Stimulated activated CD4-positive, alpha-beta T cell treated with anti-CD3 and anti-CD28 coated beads, Interleukin-4, amount 100 ng/mL, for 1 hour (primary cell): Measurements from ENCODE around the gene DRAXIN.

Experiments used
- DNase-seq: peaks from one replicate; pipeline ENCODE4 v3.0.0-alpha.2; 2020

Gene DRAXIN

DNA sequence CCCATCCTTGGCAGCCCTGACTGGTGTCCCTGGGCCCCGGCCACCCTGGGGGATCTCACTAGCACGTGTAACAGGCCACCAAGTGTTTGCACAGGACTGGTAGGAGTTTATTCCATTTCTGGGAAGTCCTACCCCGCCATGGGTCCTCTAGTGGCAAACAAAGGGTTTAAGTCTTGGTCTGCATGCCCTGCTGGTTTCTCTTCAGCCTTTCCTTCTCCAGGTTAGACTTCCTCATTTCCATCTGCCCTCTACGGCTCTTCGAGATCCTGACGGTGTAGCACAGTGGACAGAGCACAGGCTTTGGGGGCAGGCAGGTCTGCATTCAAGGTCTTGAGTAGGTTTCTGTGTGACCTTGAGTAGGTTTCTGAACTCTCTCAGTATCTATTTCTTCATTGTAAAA is 47.3 kb downstream of the DRAXIN start:
- no peak for DNase-seq

- no peak for DNase-seq
Measured at GRCh38 chr1:11740258-11741192, 49.0 kb downstream of the DRAXIN start.

- DNase-seq, result no peak
Measured at GRCh38 chr1:11741482-11741881, 50.0 kb downstream of the DRAXIN start.

DNA sequence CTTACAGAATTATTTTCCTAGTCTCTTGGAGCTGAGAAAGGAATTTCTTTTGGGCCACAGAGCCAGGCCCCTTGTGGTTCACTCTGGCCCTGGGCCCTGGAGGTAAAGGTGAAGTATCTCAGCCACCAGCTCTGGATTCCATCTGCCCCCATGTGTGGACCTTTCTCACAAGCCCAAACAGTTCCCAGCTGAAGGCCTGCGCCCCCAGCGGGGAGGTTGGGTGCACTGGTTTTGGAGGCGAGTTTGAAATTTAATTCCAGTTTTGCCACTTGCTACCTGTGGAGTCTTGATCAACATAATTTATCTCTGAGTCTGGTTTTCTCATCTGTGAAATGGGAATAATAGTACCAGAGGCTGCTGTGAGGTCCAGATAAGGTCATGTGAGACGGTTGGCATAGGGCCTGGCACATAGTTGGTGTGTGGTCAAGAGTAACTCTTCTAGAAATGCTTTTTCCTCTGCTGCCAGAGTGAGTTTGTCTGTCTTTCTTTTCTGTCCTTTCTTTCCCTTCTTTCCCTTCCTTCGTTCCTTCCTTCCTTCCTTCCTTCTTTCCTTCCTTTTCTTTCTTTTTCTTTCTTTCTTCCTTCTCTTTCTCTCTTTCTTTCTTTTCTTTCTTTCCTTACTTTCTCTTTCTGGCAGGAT is 50.5 kb downstream of the DRAXIN start:
- DNase-seq, result no peak

- DNase-seq, result no peak
Measured at GRCh38 chr1:11744287-11744686, 52.8 kb downstream of the DRAXIN start.

DNA sequence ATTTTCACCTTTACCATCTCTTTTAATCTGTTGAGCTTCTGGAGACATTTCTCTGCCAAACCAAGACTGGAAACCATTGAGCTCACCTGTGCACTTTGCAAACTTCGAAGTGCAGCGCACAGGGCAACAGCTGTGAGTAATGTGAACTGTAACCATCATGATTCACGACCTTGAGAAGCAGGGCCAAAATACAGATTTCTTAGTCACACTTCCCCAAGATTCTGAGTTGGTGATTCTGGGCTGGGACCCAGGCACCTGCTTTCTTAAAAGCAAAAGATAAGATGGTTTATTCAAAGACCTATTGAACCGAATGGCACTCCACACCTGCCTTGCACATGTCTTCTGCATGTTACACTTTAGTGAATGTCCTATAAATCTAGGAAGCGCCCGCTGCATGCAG is 54.6 kb downstream of the DRAXIN start:
- DNase-seq, result no peak

- no peak for DNase-seq
Measured at GRCh38 chr1:11746795-11747487, 55.4 kb downstream of the DRAXIN start.

DNA sequence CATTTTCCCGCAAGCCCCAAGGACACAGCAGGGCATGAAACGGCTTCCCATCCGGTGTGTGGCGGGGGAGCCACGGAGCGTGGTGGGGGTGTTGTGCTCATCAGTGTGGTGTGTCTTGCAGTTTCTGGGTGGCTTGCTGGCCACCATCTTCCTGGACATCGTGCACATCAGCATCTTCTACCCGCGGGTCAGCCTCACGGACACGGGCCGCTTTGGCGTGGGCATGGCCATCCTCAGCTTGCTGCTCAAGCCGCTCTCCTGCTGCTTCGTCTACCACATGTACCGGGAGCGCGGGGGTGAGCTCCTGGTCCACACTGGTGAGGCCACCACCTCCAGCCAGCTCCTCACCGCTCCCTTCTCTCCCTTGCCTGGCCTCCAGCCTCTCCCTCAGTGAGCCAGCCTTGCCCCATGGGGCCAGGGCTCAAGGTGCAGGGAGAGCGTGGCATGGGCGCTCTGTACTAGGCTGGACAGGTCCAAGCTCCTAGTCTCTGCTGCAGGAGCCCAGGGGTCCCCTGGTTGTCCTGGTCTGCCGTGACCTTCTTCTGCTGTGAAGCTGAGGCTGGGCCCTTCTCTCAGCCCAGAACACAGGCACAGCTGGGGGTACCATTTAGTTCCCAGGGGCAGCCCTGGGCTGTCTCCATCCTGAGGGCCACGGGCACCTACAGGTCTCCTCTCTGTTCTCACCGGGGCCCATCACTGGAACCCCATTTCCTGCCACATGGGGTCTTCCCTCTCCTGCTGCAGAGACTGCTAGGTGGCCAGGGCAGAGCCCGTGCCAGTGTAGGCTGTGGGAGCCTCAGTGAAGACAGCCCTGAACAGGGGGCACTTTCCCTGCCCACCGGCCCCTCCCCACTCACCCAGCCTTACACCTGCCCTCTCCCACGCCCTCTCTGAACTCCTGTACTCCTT is 57.0 kb downstream of the DRAXIN start:
- no peak for DNase-seq

DNA sequence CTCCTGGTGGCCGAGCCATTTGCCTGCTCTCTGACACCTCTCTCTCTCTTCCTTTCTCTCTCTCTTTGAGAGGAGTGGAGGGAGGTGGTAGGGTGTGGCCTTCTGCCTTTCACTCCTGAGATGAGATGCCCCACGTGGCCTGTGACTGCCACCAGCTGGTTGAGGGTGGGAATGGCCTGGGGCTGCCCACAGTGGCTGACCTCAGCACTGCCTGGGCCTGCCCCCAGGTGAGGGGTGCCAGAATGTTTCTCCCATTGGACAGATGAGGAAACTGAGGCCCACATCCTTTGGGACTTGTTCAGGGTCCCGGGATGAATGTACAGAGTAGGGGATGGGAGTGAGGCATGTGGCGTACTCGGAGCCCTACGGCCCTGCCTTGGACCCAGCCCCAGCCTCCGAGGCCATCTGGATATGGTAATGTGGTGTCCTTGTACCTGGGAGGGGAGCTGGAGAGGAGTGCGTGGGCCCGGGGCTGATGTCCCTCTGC is 57.7 kb downstream of the DRAXIN start:
- peak; percentile 41 for DNase-seq

- DNase-seq, result no peak
Measured at GRCh38 chr1:11749996-11750395, 58.5 kb downstream of the DRAXIN start.

DNA sequence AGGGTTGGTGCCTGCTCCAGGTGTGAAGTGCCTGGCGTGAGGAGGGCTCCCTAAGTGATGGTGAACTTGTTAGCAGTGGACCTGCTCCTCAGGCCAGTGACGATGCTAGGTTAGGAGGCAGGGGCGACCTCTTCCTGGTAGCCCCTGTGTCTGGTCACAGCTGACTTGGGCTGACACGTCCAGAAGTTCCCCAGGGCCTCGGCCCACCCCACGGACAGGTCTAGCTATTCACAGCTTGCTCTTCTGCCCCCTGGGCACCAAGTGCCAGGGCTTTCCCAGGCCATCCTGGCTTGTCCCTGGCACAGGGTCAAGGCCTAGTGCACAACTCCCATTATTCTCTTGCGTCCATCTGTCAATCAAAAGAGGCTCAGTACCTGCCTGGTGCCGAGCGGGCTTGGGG is 59.6 kb downstream of the DRAXIN start:
- no peak for DNase-seq

DNA sequence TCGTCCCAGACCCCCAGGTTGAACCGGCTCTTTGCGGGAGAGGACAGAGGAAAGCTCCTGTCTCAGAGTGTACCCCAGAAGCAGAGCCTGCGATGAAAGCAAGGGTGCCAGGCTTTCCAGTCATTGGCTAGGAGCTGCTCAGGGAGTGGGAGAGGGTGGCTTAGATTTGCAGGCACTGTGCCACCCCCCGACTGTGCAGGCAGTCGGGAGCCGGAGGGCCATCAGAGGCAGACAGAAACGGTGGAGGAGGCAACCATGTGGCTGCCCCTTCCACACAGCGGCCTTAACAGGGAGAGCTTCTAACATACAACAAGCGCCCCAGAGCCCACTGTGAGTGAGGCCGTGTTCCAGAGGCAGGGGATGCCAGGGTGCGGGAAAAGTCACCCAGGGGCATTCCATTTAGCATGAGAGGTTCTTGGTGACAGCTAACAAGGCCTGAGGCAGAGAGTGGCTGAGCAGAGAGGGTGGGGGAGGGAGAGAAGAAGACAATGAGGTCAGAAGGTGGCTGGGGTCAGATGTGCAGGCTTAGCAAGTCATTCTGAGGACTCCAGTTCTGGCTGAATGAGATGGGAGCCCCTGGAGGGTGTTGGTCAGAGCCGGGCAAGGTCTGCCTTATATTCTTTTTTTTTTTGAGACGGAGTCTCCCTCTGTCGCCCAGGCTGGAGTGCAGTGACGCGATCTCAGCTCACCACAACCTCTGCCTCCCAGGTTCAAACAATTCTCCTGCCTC is 61.0 kb downstream of the DRAXIN start:
- DNase-seq, result no peak

GRCh38 chr1:11753555-11754208 is 62.2 kb downstream of the DRAXIN start:
- no peak for DNase-seq

DNA sequence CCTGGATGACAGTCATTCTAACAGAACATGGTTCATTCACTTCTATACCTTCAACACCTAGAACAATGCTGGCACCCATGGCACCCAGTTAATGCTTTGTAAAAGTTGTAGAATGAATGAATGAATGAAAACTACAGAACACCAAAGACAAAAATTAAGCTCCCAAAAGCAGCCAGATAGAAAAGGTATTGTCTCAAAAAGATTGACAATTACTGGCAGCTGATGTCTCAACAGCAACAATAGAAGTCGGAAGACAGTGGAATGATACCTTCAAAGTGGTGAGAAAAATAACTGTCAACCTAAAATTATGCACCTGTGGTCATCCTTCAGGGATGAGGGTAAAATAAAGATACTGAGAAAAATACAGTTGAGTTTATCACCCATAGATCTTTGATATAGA is 65.5 kb downstream of the DRAXIN start:
- no peak for DNase-seq

- DNase-seq, result no peak
Measured at GRCh38 chr1:11759791-11760190, 68.3 kb downstream of the DRAXIN start.

DNA sequence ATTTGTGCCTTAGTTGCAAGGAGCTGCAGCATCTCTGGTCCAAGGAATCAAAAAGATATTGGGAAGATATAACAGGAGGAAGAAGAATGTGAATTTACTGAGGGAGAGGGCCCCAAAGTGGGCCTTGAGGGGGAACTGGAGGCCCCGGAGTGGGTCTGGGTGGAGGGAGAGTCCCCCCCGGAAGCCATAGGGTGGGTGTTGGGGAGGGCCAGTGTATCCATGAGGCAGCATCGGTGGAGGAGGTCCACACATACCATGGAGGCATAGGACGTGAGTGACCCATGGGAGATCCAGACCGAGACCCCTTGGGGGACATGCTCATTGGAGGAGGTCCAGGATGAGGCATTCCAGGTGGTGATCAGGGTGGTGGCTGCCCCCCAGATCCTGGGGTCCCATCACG is 69.8 kb downstream of the DRAXIN start:
- DNase-seq, result no peak

- DNase-seq, result peak; percentile 46
Measured at GRCh38 chr1:11761988-11762406, 70.5 kb downstream of the DRAXIN start, which contains the start of gene C1orf167. Gene C1orf167 (plus strand): TSS chr1:11762193. CDS start chr1:11764401, 2,208 bp downstream.

- DNase-seq, result no peak
Measured at GRCh38 chr1:11764115-11764514, 72.6 kb downstream of the DRAXIN start.

GRCh38 chr1:11764519-11764918 is 73.0 kb downstream of the DRAXIN start:
- DNase-seq, result no peak

DNA sequence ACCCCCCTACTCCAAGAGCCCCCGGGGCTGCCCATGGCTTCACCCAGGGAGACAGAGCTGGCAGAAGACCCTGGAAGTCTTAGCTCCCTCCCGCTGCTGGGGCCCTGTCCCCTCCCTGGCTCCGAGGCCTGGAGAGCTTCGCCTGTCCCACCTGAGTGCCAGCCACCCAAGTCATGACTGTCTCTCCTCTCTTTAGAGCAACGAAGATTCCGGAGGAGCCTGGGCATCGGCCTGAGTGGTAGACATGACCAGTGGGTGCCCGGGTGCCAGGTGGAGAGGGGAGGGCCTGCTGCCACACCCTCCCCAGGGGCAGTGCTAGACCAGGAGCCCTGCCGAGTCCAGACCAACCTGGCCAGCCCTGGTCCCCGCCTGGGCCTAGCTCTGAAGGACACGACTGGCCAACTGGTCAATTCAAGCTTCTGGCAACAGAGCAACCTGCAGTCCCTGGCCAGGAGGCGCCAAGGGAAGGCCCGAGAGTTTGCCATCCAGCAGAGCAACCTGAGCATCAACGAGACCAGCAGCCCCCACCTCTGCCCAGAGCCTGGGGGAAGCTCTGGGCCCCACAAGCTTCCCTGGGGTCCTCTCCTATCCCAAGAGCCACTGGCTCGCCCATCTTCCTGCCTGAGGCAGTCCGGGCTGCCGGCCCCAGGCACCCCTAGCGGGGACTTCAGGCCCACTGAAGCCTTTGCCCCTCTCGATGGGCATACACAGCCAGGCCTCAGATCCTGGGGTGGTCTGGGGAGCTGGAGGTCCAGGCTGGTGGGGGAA is 74.3 kb downstream of the DRAXIN start:
- DNase-seq, result no peak
